ENCODE measurements around the gene PRDM4.

- TF ChIP-seq, protein P1, sequence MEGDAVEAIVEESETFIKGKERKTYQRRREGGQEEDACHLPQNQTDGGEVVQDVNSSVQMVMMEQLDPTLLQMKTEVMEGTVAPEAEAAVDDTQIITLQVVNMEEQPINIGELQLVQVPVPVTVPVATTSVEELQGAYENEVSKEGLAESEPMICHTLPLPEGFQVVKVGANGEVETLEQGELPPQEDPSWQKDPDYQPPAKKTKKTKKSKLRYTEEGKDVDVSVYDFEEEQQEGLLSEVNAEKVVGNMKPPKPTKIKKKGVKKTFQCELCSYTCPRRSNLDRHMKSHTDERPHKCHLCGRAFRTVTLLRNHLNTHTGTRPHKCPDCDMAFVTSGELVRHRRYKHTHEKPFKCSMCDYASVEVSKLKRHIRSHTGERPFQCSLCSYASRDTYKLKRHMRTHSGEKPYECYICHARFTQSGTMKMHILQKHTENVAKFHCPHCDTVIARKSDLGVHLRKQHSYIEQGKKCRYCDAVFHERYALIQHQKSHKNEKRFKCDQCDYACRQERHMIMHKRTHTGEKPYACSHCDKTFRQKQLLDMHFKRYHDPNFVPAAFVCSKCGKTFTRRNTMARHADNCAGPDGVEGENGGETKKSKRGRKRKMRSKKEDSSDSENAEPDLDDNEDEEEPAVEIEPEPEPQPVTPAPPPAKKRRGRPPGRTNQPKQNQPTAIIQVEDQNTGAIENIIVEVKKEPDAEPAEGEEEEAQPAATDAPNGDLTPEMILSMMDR (conservative IDR thresholded peaks at IDR 0.05; ENCODE audit: low read depth, low read length): no peak
- TF ChIP-seq BHLHE40 (IDR thresholded peaks at IDR 0.05; ENCODE audit: low read depth, low read length): no peak
- TF ChIP-seq RAD21 (IDR thresholded peaks at IDR 0.05; ENCODE audit: low read length): no peak
Measured at GRCh38 chr12:107776171-107776570, 15.2 kb upstream of the PRDM4 start.
